ENCODE measurements around the gene LRP2BP. TPM values are rescaled to one million over a fixed set of nuclear protein-coding genes. Genes with fewer than 3 reads are reported as not detected.
A peak's percentile ranks its signal among the peaks of the same experiment; 100 is the strongest.

LRP2BP gene
- total and polyA plus RNA-seq, 2 of the 13 experiments (the other 11 are each of a cell fraction or from before 2014, with no cell fraction given) = 0.22 to 0.29 TPM

- 0 out of 4 replicates have a peak, but pooled peaks of 1 of the 2 experiments have one; percentile 13 for TF ChIP-seq NR2F1 (CRISPR knock-in tag; IDR thresholded peaks at IDR 0.05)
- peak; percentile 73; the same call in 1 of the 2 replicates for TF ChIP-seq PREB (CRISPR knock-in tag; IDR thresholded peaks at IDR 0.05)
- peak; percentile 78 for TF ChIP-seq ZNF770 (CRISPR knock-in tag; IDR thresholded peaks at IDR 0.05)
- TF ChIP-seq LBX2 (CRISPR knock-in tag; IDR thresholded peaks at IDR 0.05; ENCODE audit: borderline replicate concordance) = peak; percentile 99
- TF ChIP-seq ZNF337 (CRISPR knock-in tag; IDR thresholded peaks at IDR 0.05; ENCODE audit: borderline replicate concordance, low read depth) = peak; percentile 95; the same call in 1 of the 2 replicates
- TF ChIP-seq KDM5A (IDR thresholded peaks at IDR 0.05; ENCODE audit: borderline replicate concordance, low read length) = no peak; the same call in 1 of the 2 replicates
- peak; percentile 95 for TF ChIP-seq ZGPAT (CRISPR knock-in tag; IDR thresholded peaks at IDR 0.05)
- TF ChIP-seq JUND (CRISPR knock-in tag; IDR thresholded peaks at IDR 0.05) = peak; percentile 45; the same call in 1 of the 2 replicates
- peak; percentile 97 for TF ChIP-seq ZNF776 (CRISPR knock-in tag; IDR thresholded peaks at IDR 0.05)
- TF ChIP-seq ZNF343 (CRISPR knock-in tag; IDR thresholded peaks at IDR 0.05) = peak; percentile 78
- peak; percentile 96 for TF ChIP-seq ZBTB20 (CRISPR knock-in tag; IDR thresholded peaks at IDR 0.05; ENCODE audit: borderline replicate concordance, low read depth)
- 0 out of 2 replicates have a peak, but pooled peaks have one; percentile 11 for TF ChIP-seq ZNF629 (CRISPR knock-in tag; conservative IDR thresholded peaks at IDR 0.05)
- no peak for TF ChIP-seq SIN3B (IDR thresholded peaks at IDR 0.05; ENCODE audit: low read length)
- peak; percentile 35 for TF ChIP-seq HNRNPK (IDR thresholded peaks at IDR 0.05; ENCODE audit: low read depth, low read length, poor library complexity, severe bottlenecking)
- peak; percentile 97 for TF ChIP-seq ZBTB34 (CRISPR knock-in tag; IDR thresholded peaks at IDR 0.05)
- TF ChIP-seq ZNF224 (CRISPR knock-in tag; IDR thresholded peaks at IDR 0.05) = peak; percentile 78
- TF ChIP-seq ZSCAN29 (CRISPR knock-in tag; conservative IDR thresholded peaks at IDR 0.05) = peak; percentile 73; the same call in 1 of the 2 replicates
- peak; percentile 93; the same call in 1 of the 2 replicates for TF ChIP-seq ZNF451 (CRISPR knock-in tag; IDR thresholded peaks at IDR 0.05)
- TF ChIP-seq TEAD2 (CRISPR knock-in tag; IDR thresholded peaks at IDR 0.05) = no peak
- no peak for TF ChIP-seq GLMP (CRISPR knock-in tag; IDR thresholded peaks at IDR 0.05; ENCODE audit: borderline replicate concordance)
Measured at GRCh38 chr4:185395956-185396723, 416 bp upstream of the LRP2BP start (continued).

All from HepG2 (cell line).